Activated naive CD8-positive, alpha-beta T cell (primary cell): ENCODE measurements around the gene FHL1.

Experiments used
- H3K27ac Mint-ChIP-seq: one replicate; pipeline ENCODE4 v1.8.0; 2021; ENCODE audit warnings: mixed read lengths
- H3K27me3 Mint-ChIP-seq: one replicate; pipeline ENCODE4 v1.8.0; 2021; ENCODE audit warnings: mixed read lengths
- H3K36me3 Mint-ChIP-seq: one replicate; pipeline ENCODE4 v1.8.0; 2021; ENCODE audit warnings: mixed read lengths
- H3K4me1 Mint-ChIP-seq: one replicate; pipeline ENCODE4 v1.8.0; 2021; ENCODE audit warnings: low read depth, mixed read lengths
- H3K4me3 Mint-ChIP-seq: one replicate; pipeline ENCODE4 v1.8.0; 2021; ENCODE audit warnings: mild to moderate bottlenecking, mixed read lengths
- H3K9me3 Mint-ChIP-seq: one replicate; pipeline ENCODE4 v1.8.0; 2021; ENCODE audit warnings: low read depth, mixed read lengths

FHL1 gene

GRCh38 chrX:136190038-136190713, 42.8 kb downstream of the FHL1 start:
- Mint-ChIP-seq H3K9me3 (no peaks in the 10 kb centered on the region), H3K27me3 (no peaks in the 10 kb centered on the region), H3K4me1 (peaks cover 31% of the 10 kb centered on the region), H3K27ac (no peak overlapping the region), H3K4me3 (no peak overlapping the region), H3K36me3 (peaks cover 2% of the 10 kb centered on the region)

GRCh38 chrX:136191171-136191570, 43.8 kb downstream of the FHL1 start:
- Mint-ChIP-seq H3K27me3 (no peaks in the 10 kb centered on the region), H3K27ac (no peak overlapping the region)

GRCh38 chrX:136192135-136192534, 44.8 kb downstream of the FHL1 start:
- peaks cover 31% of the 10 kb centered on the region for H3K4me1 Mint-ChIP-seq
- peak overlapping the region; percentile 18 for H3K4me3 Mint-ChIP-seq
- H3K9me3 Mint-ChIP-seq = no peaks in the 10 kb centered on the region
- no peaks in the 10 kb centered on the region for H3K27me3 Mint-ChIP-seq
- H3K27ac Mint-ChIP-seq = no peak overlapping the region
- H3K36me3 Mint-ChIP-seq = peaks cover 2% of the 10 kb centered on the region

More at GRCh38 chrX:136191171-136191570, 43.8 kb downstream of the FHL1 start:
- Mint-ChIP-seq H3K4me1 (peaks cover 31% of the 10 kb centered on the region), H3K4me3 (no peak overlapping the region), H3K9me3 (no peaks in the 10 kb centered on the region), H3K36me3 (peaks cover 2% of the 10 kb centered on the region)

- peaks cover 2% of the 10 kb centered on the region for H3K36me3 Mint-ChIP-seq
- no peak overlapping the region for H3K27ac Mint-ChIP-seq
- no peaks in the 10 kb centered on the region for H3K27me3 Mint-ChIP-seq
- peak overlapping the region; percentile 18 for H3K4me3 Mint-ChIP-seq
- H3K4me1 Mint-ChIP-seq = peaks cover 31% of the 10 kb centered on the region
- no peaks in the 10 kb centered on the region for H3K9me3 Mint-ChIP-seq
These were observed 45.6 kb downstream of the FHL1 start for GRCh38 chrX:136192839-136193414.

- Mint-ChIP-seq H3K27me3 (no peaks in the 10 kb centered on the region), H3K4me1 (peaks cover 31% of the 10 kb centered on the region), H3K9me3 (no peaks in the 10 kb centered on the region), H3K27ac (no peak overlapping the region), H3K4me3 (peak overlapping the region; percentile 24), H3K36me3 (peaks cover 2% of the 10 kb centered on the region)
These were observed 46.4 kb downstream of the FHL1 start for GRCh38 chrX:136193771-136194170.

- Mint-ChIP-seq H3K27me3 (no peaks in the 10 kb centered on the region), H3K4me3 (no peak overlapping the region), H3K36me3 (no peaks in the 10 kb centered on the region), H3K9me3 (no peaks in the 10 kb centered on the region), H3K4me1 (peaks cover 31% of the 10 kb centered on the region), H3K27ac (no peak overlapping the region)
These were observed 47.2 kb downstream of the FHL1 start for GRCh38 chrX:136194536-136194935.

- H3K36me3 Mint-ChIP-seq = no peaks in the 10 kb centered on the region
- no peak overlapping the region for H3K27ac Mint-ChIP-seq
These were observed 47.9 kb downstream of the FHL1 start for GRCh38 chrX:136195247-136195646.

GRCh38 chrX:136196691-136197155, 49.4 kb downstream of the FHL1 start:
- Mint-ChIP-seq H3K4me1 (peaks cover 24% of the 10 kb centered on the region), H3K27ac (no peak overlapping the region), H3K27me3 (no peaks in the 10 kb centered on the region), H3K9me3 (no peaks in the 10 kb centered on the region), H3K36me3 (no peaks in the 10 kb centered on the region), H3K4me3 (no peak overlapping the region)

More at GRCh38 chrX:136195247-136195646, 47.9 kb downstream of the FHL1 start:
- Mint-ChIP-seq H3K4me1 (peaks cover 31% of the 10 kb centered on the region), H3K4me3 (no peak overlapping the region), H3K9me3 (no peaks in the 10 kb centered on the region), H3K27me3 (no peaks in the 10 kb centered on the region)

GRCh38 chrX:136198010-136198409, 50.7 kb downstream of the FHL1 start:
- no peaks in the 10 kb centered on the region for H3K36me3 Mint-ChIP-seq
- H3K4me3 Mint-ChIP-seq = no peak overlapping the region
- H3K9me3 Mint-ChIP-seq = no peaks in the 10 kb centered on the region
- peaks cover 17% of the 10 kb centered on the region for H3K4me1 Mint-ChIP-seq
- no peaks in the 10 kb centered on the region for H3K27me3 Mint-ChIP-seq
- no peak overlapping the region for H3K27ac Mint-ChIP-seq

GRCh38 chrX:136198678-136199243, 51.4 kb downstream of the FHL1 start:
- no peaks in the 10 kb centered on the region for H3K27me3 Mint-ChIP-seq
- H3K36me3 Mint-ChIP-seq = no peaks in the 10 kb centered on the region
- no peak overlapping the region for H3K27ac Mint-ChIP-seq
- H3K4me1 Mint-ChIP-seq = peaks cover 17% of the 10 kb centered on the region
- no peak overlapping the region for H3K4me3 Mint-ChIP-seq
- no peaks in the 10 kb centered on the region for H3K9me3 Mint-ChIP-seq

GRCh38 chrX:136199365-136199764, 52.0 kb downstream of the FHL1 start:
- Mint-ChIP-seq H3K27me3 (no peaks in the 10 kb centered on the region), H3K9me3 (no peaks in the 10 kb centered on the region), H3K27ac (no peak overlapping the region), H3K36me3 (no peaks in the 10 kb centered on the region), H3K4me1 (peaks cover 18% of the 10 kb centered on the region), H3K4me3 (no peak overlapping the region)

- Mint-ChIP-seq H3K36me3 (no peaks in the 10 kb centered on the region), H3K4me1 (peaks cover 27% of the 10 kb centered on the region), H3K4me3 (no peak overlapping the region), H3K9me3 (no peaks in the 10 kb centered on the region), H3K27me3 (no peaks in the 10 kb centered on the region), H3K27ac (no peak overlapping the region)
These were observed 53.1 kb downstream of the FHL1 start for GRCh38 chrX:136200466-136200865.

- H3K9me3 Mint-ChIP-seq = no peaks in the 10 kb centered on the region
- H3K4me1 Mint-ChIP-seq = peaks cover 27% of the 10 kb centered on the region
- no peaks in the 10 kb centered on the region for H3K27me3 Mint-ChIP-seq
- H3K27ac Mint-ChIP-seq = no peak overlapping the region
- no peak overlapping the region for H3K4me3 Mint-ChIP-seq
- no peaks in the 10 kb centered on the region for H3K36me3 Mint-ChIP-seq
These were observed 54.3 kb downstream of the FHL1 start for GRCh38 chrX:136201601-136202000.

GRCh38 chrX:136202889-136203288, 55.6 kb downstream of the FHL1 start:
- peaks cover 27% of the 10 kb centered on the region for H3K4me1 Mint-ChIP-seq
- no peak overlapping the region for H3K4me3 Mint-ChIP-seq
- H3K36me3 Mint-ChIP-seq = no peaks in the 10 kb centered on the region
- H3K9me3 Mint-ChIP-seq = no peaks in the 10 kb centered on the region
- H3K27ac Mint-ChIP-seq = peak overlapping the region; percentile 54
- no peaks in the 10 kb centered on the region for H3K27me3 Mint-ChIP-seq

GRCh38 chrX:136203438-136203837, 56.1 kb downstream of the FHL1 start:
- Mint-ChIP-seq H3K4me3 (no peak overlapping the region), H3K27ac (peak overlapping the region; percentile 54), H3K4me1 (peaks cover 27% of the 10 kb centered on the region), H3K9me3 (no peaks in the 10 kb centered on the region), H3K27me3 (no peaks in the 10 kb centered on the region), H3K36me3 (no peaks in the 10 kb centered on the region)
